NK-92 treated with Interleukin-12 subunit alpha and Interleukin-12 subunit beta, amount 100 ng/mL, for 24 hours (cell line): ENCODE results near the gene GPC5.

ENCODE experiments used
- DNase-seq: peaks from one replicate; lab custom pipeline; 2025; lab: John Stamatoyannopoulos, UW

Gene GPC5

GRCh38 chr13:91986761-91987483 is 588.5 kb downstream of the GPC5 start:
- no peak for DNase-seq

- DNase-seq = no peak
Observed at GRCh38 chr13:91988331-91988730, 589.9 kb downstream of the GPC5 start.

GRCh38 chr13:92012787-92013186 is 614.4 kb downstream of the GPC5 start:
- DNase-seq = no peak

- DNase-seq = no peak
Observed at GRCh38 chr13:92017737-92018136, 619.3 kb downstream of the GPC5 start.

- no peak for DNase-seq
Observed at GRCh38 chr13:92028695-92029094, 630.3 kb downstream of the GPC5 start.

GRCh38 chr13:92029641-92030040 is 631.2 kb downstream of the GPC5 start:
- no peak for DNase-seq

- DNase-seq = no peak
Observed at GRCh38 chr13:92038905-92039304, 640.5 kb downstream of the GPC5 start.

- no peak for DNase-seq
Observed at GRCh38 chr13:92042522-92042921, 644.1 kb downstream of the GPC5 start.

GRCh38 chr13:92044351-92044750 is 645.9 kb downstream of the GPC5 start:
- DNase-seq = no peak

GRCh38 chr13:92054389-92054788 is 656.0 kb downstream of the GPC5 start:
- no peak for DNase-seq

GRCh38 chr13:92074658-92075057 is 676.2 kb downstream of the GPC5 start:
- no peak for DNase-seq

- no peak for DNase-seq
Observed at GRCh38 chr13:92097337-92097903, 699.0 kb downstream of the GPC5 start.

GRCh38 chr13:92101801-92102200 is 703.4 kb downstream of the GPC5 start:
- DNase-seq = no peak

GRCh38 chr13:92103689-92104153 is 705.3 kb downstream of the GPC5 start:
- DNase-seq = no peak

- no peak for DNase-seq
Observed at GRCh38 chr13:92122186-92122853, 723.9 kb downstream of the GPC5 start.

GRCh38 chr13:92126399-92126798 is 728.0 kb downstream of the GPC5 start:
- no peak for DNase-seq

- no peak for DNase-seq
Observed at GRCh38 chr13:92135509-92135908, 737.1 kb downstream of the GPC5 start.

- no peak for DNase-seq
Observed at GRCh38 chr13:92136449-92137155, 738.2 kb downstream of the GPC5 start.

- DNase-seq = no peak
Observed at GRCh38 chr13:92137520-92137919, 739.1 kb downstream of the GPC5 start.

- no peak for DNase-seq
Observed at GRCh38 chr13:92143766-92144165, 745.3 kb downstream of the GPC5 start.

GRCh38 chr13:92150606-92151005 is 752.2 kb downstream of the GPC5 start:
- DNase-seq = no peak

- no peak for DNase-seq
Observed at GRCh38 chr13:92158346-92158745, 759.9 kb downstream of the GPC5 start.

- no peak for DNase-seq
Observed at GRCh38 chr13:92164822-92165221, 766.4 kb downstream of the GPC5 start.
